H4 (cell line): ENCODE measurements around the gene AUTS2. TPM values are rescaled to one million over a fixed set of nuclear protein-coding genes. Genes with fewer than 3 reads are reported as not detected.
"Not testable (repeated sequence)": the region's sequence is repeated elsewhere in the genome, so short reads cannot be mapped to it uniquely, and the experiment has no call there.

Experiments
- DNase-seq: peaks from one replicate; pipeline ENCODE4 v3.0.0-alpha.2; 2015; ENCODE audit warnings: low spot score
- total RNA-seq: library from RNA; depleted of rRNA; stranded (reverse); fragments of >200 nt; shearing (Covaris generic); gene quantifications from 2 replicates; pipeline ENCODE4 v1.2.3, GENCODE V29; 2014

The AUTS2 gene
- total RNA-seq, 1 experiment from 2014 or later: 4.1 TPM

- peak; percentile 81 for DNase-seq
Measured at GRCh38 chr7:70647801-70648498, 1049.7 kb downstream of the AUTS2 start.

DNA sequence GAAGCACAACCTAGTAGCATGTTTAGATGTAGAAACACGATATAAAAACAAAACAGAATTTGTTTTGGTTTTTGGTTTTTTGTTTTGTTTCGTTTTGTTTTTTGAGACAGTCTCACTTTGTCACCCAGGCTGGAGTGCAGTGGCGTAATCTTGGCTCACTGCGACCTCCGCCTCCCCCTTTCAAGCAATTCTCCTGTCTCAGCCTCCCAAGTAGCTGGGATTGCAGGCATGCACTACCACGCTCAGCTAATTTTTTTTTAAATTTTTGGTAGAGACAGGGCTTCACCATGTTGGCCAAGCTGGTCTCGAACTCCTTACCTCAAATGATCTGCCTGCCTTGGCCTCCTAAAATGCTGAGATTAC, 1050.2 kb downstream of the AUTS2 start:
- not testable (repeated sequence) for DNase-seq

DNA sequence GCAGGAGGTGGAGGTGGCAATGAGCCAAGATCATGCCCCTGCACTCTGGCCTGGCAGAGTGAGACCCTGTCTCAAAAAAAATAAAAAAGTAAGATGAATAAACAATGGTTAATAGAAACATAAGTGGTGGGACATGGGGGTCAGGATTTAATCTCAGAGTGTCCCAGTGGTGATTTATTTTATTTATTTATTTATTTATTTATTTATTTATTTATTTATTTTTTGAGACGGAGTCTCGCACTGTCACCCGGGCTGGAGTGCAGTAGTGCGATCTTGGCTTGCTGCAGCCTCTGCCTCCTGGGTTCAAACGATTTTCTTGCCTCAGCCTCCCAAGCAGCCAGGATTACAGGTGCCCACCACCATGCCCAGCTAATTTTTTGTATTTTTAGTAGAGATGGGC, 1051.0 kb downstream of the AUTS2 start:
- DNase-seq: no peak

GRCh38 chr7:70654146-70654545, 1055.9 kb downstream of the AUTS2 start:
- no peak for DNase-seq

DNA sequence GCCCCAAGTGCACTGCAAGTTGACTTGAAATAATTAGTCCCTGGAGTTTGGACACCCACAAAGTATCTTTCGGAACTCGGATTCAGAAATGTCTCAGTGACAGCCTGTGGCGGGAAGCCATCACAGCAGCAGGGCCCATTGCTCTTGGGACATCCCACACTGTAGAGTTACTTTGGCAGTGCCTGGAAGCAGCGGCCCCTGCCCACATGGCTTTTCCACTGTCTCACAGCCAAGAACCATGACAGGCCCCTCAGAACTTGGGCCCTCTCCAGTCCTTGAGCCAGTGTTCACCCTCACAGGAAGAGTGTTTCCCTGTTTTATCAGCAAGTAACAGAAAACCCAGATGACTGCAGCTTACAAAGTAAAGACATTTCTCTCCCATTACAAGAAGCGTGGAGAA, 1056.7 kb downstream of the AUTS2 start:
- no peak for DNase-seq

- no peak for DNase-seq
Measured at GRCh38 chr7:70655694-70656093, 1057.4 kb downstream of the AUTS2 start.

GRCh38 chr7:70657571-70657970, 1059.3 kb downstream of the AUTS2 start:
- no peak for DNase-seq

GRCh38 chr7:70657989-70658632, 1059.8 kb downstream of the AUTS2 start:
- no peak for DNase-seq

GRCh38 chr7:70659263-70659662, 1061.0 kb downstream of the AUTS2 start:
- DNase-seq: no peak

GRCh38 chr7:70660154-70660818, 1062.0 kb downstream of the AUTS2 start:
- DNase-seq: no peak

GRCh38 chr7:70660819-70661191, 1062.5 kb downstream of the AUTS2 start:
- DNase-seq: no peak

GRCh38 chr7:70663680-70664079, 1065.4 kb downstream of the AUTS2 start:
- DNase-seq: no peak

DNA sequence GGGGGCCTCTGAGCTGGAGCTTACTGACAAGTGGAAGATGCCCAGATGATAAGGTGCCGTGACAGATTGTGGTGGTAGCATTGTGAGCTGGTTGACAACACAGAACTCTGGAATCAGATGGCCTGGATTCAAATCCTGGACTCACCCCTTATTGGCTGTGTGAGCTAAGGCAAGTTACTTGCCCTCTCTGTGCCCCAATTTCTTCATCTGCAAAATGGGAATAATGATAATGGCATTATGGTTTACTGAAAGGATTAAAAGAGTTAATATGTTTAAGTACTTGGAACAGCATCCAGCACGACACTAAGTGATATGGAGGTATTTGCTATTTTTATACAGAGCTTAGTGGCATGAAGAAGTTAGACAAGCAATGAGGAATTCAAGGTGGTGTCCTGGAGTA, 1067.7 kb downstream of the AUTS2 start:
- DNase-seq: no peak

DNA sequence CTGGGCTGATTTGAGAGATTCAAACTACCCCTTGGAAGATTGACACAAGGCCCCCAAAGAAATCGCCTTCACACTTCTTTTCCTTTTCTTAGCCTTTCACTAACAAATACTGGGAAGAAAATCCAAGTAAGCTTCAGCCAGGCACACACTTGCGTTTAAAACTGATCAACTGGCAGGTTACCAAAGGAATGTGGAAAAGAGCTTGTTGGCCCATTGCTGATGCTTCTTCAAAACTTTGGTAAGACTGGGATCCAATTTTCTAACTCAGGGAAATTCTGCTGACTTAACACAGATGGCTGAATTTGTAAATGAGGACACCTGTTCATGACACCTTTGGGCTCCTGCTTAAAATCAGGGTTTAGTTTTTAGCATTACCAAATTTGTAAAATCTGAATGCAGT, 1069.1 kb downstream of the AUTS2 start:
- no peak for DNase-seq

DNA sequence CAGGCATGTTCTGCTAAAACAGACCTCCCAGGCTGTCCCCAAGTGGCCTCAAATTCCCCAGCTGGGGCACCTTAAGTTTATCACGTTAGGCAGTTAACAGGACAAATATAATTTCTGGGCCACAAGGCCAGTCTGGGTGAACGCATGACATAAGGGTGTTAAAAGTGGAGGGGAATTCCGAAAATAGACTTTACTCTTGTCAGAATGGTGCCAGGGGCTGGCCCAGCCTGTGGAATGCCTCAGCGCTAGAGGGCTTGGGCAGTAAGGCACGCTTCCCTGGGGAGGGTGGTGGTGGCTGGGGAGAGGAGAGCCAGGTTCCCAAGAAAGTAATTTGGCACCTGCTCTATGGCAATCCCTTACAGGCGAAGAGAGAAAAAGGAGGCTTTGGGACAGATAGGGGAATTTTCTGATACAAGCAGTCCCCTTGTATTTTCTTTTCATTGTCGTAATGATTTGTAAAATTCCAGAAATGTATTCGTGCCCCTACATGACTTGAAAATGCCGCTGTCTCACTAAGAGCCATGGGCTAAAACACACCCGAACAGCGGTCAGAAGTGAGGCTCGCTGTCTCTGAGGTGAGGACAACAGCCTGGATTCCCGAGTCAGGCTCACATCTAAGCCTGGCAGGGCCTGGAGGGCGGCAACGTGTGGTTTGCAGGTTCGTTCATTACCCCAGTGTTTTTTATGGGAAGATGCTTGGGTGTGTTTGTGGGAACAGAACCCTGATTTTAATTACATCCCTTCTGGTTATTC, 1070.5 kb downstream of the AUTS2 start:
- DNase-seq: no peak

DNA sequence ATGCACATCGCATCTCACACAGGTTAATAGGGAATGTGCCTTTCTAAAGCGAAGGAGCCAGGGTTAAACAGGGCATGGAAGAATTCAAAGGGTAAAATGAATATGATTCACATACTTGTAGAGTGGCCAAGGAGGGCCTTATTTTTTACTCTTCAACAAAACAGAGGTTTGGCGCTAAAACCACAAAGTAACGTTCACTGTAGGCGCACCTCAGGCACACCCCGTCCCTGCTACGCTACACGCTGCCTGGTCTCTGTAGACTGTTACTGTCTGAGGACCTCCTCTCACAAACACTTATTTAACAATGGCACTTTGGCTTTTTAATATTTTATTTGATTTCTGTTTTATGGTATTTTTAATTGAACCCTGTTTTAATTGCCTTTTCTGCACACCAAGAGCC, 1071.6 kb downstream of the AUTS2 start:
- no peak for DNase-seq

GRCh38 chr7:70670288-70670687, 1072.0 kb downstream of the AUTS2 start:
- DNase-seq: no peak

DNA sequence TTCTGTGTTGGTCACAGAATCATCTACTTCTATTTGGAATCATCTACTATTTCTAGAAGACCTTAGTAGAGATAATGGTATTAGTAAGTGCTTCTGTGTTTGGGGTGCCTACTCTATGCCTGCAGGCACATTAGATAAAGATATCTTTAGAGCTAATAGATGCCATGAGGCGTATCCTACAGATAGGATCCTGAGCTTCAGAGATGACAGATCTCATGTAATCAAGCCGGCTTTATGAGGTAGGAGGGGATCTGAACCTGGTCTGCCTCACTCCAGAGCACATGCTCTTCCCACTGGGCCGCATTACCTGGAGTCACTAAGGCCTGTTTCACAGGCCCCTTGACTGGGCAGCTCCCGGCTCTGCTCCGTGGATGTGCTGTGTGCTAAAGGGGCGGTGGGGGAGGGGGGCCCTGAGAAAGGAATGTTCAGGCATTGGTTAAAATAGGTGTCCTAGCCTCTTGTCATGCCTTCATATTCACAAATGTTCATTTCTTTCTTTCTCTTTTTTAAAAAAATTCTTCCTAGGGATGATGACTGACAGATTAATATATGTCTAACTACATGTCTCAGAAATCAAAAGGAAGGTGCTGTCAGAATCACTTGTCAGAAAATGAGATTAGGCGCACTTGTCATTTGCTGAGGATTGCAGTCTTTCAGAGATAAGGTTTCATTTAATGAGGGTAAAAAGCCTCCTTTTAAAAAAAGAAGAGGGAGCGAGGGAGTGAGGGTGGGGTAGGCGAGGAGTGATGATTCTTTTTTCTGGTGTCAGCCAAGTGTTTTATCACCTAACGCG, 1075.7 kb downstream of the AUTS2 start:
- DNase-seq: no peak

DNA sequence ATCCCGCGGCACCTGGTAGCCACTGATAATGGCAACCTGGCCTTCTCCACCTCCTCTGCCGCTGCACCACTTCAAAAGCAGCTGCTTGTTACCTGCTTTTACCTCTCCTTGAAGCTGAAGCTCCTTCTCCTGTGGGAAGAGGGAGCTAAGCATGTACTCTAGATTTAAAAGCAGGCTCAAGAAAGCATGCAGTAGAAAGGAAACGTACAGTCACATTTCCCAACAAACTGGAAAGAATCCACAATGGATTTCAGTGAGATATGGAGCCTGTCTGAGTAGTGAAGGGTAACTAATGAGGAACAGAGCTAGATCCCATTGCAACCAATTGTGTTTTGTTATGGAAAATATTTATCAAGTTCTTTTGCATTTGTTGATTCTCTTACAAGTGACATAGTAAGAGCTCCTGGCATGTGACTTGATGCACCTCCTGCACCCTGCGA, 1076.3 kb downstream of the AUTS2 start:
- no peak for DNase-seq

DNA sequence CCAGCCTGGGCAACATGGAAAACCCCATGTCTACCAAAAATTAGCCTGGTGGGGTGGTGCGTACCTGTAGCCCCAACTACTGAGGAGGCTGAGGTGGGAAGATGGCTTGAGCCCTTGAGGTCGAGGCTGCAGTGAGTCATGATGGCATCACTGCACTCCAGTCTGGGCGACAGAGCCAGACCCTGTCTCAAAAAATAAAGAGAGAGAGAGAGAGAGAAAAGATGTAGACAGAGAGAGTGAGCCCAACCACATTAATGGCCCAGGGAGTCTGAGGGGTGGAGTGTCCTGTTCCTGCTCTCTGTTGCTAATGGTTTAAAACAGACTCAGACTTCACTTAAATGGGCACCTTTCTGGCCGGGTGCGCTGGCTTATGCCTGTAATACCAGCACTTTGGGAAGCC, 1078.0 kb downstream of the AUTS2 start:
- no peak for DNase-seq

DNA sequence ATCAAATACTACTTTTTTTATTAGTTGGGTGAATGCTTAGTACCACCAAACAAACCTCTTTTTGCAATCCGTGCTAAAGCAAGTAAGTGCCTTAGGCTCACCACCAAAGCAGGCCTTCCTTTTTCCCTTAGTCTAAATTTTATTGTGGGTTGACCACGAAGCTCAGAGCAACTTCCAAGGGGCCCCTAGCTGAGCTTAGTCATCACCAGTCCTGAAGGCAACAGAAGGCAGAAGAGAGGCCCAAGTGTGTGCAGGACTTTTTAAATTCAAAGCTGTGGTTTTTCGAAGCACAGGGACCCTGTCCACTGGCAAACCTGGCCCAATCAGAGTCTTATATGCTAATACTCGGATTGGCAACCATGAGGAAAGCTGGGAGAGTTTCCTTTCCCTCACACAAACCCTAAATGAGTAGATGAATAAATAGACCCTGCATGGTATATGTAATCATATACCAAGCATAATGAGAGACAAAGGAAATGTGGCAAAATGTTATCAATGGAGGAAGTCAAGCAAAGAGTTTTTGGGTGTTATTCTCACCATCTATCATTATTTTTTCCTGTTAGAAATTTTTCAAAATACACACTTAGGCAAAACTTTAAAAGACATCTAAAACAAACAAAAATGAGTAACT, 1080.5 kb downstream of the AUTS2 start:
- DNase-seq: peak; percentile 91
